HUES64 (cell line): ENCODE data around the gene FEN1.

ENCODE experiments used
- H3K27ac ChIP-seq: 2 replicates; pipeline ENCODE4 v1.7.0; 2013; ENCODE audit warnings: low read depth, low read length, inconsistent platforms
- H3K27me3 ChIP-seq: 2 replicates; pipeline ENCODE4 v1.6.1; 2013; ENCODE audit warnings: mild to moderate bottlenecking, low read length; ENCODE audit not compliant: insufficient read depth
- H3K36me3 ChIP-seq: 2 replicates; pipeline ENCODE4 v1.6.1; 2013; ENCODE audit warnings: mild to moderate bottlenecking, low read length; ENCODE audit not compliant: insufficient read depth
- H3K4me1 ChIP-seq: 2 replicates; pipeline ENCODE4 v1.6.1; 2013; ENCODE audit warnings: mild to moderate bottlenecking, low read length, moderate library complexity; ENCODE audit not compliant: insufficient read depth
- H3K4me3 ChIP-seq: 2 replicates; pipeline ENCODE4 v1.5.1; 2013; ENCODE audit warnings: mild to moderate bottlenecking, low read length, moderate library complexity
- H3K9ac ChIP-seq: 2 replicates; pipeline ENCODE4 v1.6.1; 2013; ENCODE audit warnings: mild to moderate bottlenecking, low read depth, low read length
- H3K9me3 ChIP-seq: 2 replicates; pipeline ENCODE4 v1.6.1; 2013; ENCODE audit warnings: low read depth, low read length; ENCODE audit not compliant: insufficient read depth
- WGBS: fragments of 150-250, 120-280 bp; methylation state at CpG from one replicate; pipeline ENCODE4 v1.1.7; 2013; ENCODE audit warnings: missing lambda C conversion rate; 5-methylcytosine and 5-hydroxymethylcytosine counted together

The FEN1 gene

DNA sequence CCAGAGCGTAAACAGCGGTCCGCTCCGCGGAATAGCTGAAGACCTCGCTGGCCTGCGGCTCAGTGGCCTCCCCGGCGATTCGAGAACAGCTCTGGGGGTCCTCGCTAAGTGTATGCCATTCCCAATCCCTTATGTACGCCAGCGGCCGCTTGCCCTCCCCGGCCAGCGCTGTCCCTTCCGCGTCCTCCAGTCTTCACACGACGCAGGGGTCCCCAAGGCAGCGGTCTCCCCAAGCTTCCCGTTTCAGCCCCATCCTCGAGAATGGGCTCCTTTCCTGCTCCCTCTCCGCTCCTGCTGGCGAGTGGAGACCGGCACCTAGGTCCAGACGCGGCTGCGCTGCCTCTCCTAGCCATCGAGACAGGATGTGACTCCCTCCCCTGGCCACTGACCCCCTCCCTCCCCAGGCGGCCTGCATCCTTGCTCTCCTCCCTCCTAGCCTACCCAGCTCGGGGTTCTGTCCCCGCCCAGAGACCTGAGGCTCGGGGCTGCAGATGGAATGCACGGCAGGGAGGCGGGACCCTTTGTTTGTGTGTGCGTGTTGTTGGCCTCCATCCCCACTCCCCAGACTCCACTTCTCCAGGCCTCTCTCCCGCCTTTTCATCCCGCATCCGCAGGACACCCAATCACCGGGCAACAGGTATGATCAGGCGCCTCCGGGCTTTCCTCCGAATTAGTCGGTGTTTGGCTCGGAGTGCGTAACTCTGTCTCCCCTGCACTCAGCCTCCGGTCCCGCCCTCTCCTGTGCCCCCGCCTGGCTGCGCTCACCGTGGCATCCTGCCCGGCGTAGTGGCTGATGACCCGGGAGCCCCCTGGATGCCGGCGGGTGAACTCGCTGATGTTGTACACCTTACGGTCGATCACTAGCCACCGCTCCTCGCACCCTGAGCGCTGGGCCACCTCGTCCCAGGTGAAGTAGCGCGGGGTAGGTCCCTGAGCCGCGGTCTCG is 23.4 kb downstream of the FEN1 start:
- Histone ChIP-seq H3K4me1 (peaks cover 11% of the 10 kb centered on the region), H3K27me3 (no peaks in the 10 kb centered on the region), H3K36me3 (peaks cover 29% of the 10 kb centered on the region), H3K4me3 (peak overlapping the region; percentile 86), H3K9me3 (no peaks in the 10 kb centered on the region), H3K27ac (peak overlapping the region; percentile 94), H3K9ac (peak overlapping the region; percentile 94)
- under 1% methylated on average over 65 of the region's 69 CpGs for WGBS

DNA sequence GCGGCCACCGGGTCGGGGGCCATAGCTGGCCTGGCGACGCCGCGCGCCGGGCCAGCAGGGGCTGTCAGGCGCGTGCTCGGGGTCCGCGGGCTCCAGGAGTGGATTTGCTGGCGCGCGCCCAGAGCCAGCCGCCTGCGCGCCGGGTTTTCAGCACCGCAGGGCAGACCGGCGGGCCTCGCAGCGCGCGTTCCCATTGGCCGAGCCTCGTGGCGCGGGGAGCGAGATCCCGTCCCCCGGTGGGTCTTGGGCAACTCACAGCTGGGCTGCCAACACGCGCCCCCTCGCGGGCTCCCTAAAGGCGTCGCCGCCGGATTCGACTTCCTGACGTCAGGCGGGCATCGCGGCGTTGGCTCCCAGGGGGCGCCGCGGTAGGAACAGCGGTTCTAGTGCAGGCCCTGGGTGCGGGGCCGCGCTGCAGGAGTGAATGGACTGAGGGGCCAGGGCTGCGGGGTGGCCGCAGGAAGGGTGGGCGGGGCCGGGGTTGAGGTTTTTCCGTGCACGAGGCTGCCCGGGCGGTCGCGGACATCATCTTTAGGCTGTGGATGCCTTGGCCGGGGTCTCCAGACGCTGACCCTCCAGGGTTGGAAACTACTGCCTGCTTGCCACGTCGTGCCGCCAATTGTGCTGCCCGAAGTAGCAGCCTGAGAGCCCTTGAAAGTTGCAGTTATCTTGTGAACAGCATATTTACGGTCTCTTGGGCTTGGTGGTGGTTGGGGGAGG is 24.2 kb downstream of the FEN1 start, which contains the start of gene FADS1:
Gene FADS1, minus strand, starts transcription at position 268 of the 720 bp plus-strand sequence. Its CDS starts 74 bp downstream, at position 194.
- Histone ChIP-seq H3K27me3 (no peaks in the 10 kb centered on the region), H3K36me3 (peaks cover 20% of the 10 kb centered on the region), H3K9me3 (no peaks in the 10 kb centered on the region), H3K27ac (peak within 1 kb of the TSS; percentile 94), H3K9ac (peak within 1 kb of the TSS; percentile 94), H3K4me3 (peak within 1 kb of the TSS; percentile 86), H3K4me1 (peaks cover 11% of the 10 kb centered on the region)
- WGBS = under 1% methylated on average over 73 of the region's 73 CpGs

DNA sequence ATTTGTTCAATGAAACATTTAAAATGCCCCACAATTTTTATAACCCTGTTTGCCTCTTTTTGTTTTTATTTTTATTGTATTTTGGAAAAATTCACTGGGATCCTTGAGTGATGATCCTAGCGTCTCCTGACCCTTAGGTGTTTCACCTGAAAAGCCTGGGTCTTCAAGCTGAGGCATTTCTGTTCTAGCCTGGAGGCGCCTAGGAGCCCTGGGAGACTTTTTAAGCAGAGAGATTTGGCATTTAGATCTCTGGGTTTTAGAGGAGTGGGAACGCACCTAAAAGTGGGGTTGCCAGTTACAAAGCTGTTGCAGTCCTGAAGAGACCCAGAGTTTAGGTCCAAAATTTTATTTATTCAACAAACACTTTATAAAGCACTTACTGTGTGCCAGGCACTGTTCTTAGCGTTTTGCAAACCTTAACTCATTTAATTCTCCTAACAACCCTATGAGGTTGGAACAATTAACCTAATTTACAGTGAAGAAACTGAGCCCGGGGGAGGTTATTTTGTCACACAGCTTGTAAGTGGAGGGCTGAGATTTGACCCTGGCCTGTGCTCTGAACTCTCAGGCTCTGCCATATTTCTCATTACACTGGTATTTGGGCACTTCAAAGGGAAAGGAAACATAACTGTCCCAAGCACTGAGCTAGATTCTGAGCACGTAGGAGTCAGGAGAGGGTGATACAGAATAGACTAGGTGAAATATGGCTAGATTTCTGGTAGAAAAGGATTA is 24.9 kb downstream of the FEN1 start:
- no peaks in the 10 kb centered on the region for H3K9me3 ChIP-seq
- no peaks in the 10 kb centered on the region for H3K27me3 ChIP-seq
- peaks cover 11% of the 10 kb centered on the region for H3K4me1 ChIP-seq
- H3K4me3 ChIP-seq = peak overlapping the region; percentile 86
- H3K9ac ChIP-seq = peak overlapping the region; percentile 94; the same call in 1 of the 2 replicates
- WGBS = 52% methylated on average over 6 of the region's 6 CpGs
- peak overlapping the region; percentile 94 for H3K27ac ChIP-seq
- H3K36me3 ChIP-seq = peaks cover 13% of the 10 kb centered on the region

DNA sequence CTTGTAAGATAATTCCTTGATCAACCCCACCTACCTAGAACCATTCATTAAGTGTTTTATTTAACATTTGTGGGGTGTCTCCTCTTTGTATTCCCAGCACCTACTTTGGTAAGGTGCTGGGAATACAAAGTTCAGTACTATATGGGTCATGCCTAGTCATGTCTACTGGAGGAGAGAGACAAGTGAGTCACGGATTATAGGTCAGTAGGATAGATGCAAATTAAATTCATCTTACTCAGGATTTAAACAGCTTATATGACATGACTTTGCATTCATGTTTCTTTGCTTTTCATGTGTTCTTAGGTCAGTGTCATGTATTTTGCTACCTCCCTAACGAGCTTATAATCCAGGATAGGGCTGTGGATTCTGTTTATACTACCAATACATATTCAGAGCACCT is 27.5 kb downstream of the FEN1 start:
- peaks cover 5% of the 10 kb centered on the region; the same call in 1 of the 2 replicates for H3K36me3 ChIP-seq
- H3K27ac ChIP-seq = no peak overlapping the region
- H3K4me1 ChIP-seq = peaks cover 11% of the 10 kb centered on the region
- H3K9ac ChIP-seq = no peak overlapping the region
- H3K4me3 ChIP-seq = no peak overlapping the region
- 100% methylated on average over 2 of the region's 2 CpGs for WGBS
- H3K27me3 ChIP-seq = no peaks in the 10 kb centered on the region
- H3K9me3 ChIP-seq = no peaks in the 10 kb centered on the region

DNA sequence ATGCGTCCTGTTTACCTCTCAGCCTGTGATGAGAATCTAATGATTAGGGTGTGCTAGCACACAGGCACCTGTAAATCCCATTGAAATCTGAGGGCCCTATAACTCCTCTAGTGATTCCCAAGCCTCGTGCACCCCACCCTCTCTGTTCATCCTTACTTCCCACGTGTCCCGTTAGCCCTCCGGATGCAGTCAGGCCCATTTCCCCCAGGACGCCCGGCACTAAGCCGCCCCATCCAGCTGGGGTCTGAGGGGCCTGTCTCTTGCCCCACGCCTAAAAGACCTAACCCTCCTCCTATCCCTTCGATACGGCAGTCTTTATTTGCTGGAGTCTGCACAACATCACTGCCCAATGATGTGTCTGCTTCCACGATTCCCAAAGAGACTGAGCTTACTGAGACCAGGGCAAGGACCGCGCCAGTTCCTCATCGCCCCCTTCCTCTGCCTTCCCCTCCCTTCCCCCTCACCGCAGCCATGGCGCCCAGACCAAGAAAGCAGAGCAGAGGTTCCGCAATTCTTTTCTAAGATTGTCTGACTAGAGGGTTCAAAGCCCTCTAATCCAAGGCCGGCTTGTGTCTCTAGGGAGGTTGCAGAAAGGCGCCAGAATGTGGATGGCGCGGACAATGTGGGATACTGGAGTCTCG is 34.3 kb downstream of the FEN1 start:
- WGBS = 18% methylated on average over 23 of the region's 23 CpGs
- Histone ChIP-seq H3K9ac (peak overlapping the region; percentile 97), H3K4me3 (peak overlapping the region; percentile 97), H3K27ac (peak overlapping the region; percentile 92), H3K4me1 (peaks cover 22% of the 10 kb centered on the region), H3K36me3 (peaks cover 24% of the 10 kb centered on the region), H3K27me3 (no peaks in the 10 kb centered on the region), H3K9me3 (no peaks in the 10 kb centered on the region)

DNA sequence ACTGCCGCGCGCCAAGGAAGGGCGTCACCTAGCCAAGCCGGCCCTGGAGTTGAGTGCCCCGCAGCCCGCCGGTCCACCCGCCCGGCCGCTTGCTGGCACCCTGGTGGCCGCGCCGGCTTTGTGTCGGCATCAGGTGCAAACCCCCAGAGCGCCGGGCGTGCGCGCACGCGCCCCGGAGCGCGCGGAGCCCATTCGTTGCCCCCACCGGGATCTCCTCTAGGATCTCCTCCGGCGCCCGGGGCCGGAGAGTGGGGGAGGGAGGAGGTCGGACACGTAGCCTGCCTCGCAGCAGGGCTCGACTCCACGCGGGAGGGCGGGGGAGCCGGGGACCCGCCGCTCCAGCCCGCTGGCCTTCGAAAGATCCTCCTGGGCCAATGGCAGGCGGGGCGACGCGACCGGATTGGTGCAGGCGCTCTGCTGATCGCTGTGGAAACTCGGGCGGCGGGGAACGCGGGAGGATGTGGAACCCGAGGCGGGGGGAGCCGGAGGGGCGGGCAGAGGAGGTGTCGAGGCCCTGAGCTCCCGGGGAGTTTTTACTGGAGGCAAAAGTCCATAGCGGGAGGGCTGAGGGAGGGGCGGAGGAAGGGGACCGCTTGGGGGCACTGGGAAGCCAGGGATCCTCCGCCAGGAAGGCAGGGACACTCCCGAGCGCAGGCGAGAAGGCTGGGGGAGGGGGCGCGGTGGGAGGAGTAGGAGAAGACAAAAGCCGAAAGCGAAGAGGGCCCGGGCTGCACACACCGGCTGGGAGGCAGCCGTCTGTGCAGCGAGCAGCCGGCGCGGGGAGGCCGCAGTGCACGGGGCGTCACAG is 35.1 kb downstream of the FEN1 start, which contains the start of gene FADS2:
Gene FADS2, plus strand, starts transcription at position 730 of the 808 bp plus-strand sequence. CDS start 91 bp downstream, outside the sequence.
- Histone ChIP-seq H3K9me3 (no peaks in the 10 kb centered on the region), H3K4me3 (peak within 1 kb of the TSS; percentile 97), H3K4me1 (peaks cover 25% of the 10 kb centered on the region), H3K27me3 (no peaks in the 10 kb centered on the region), H3K27ac (peak within 1 kb of the TSS; percentile 92), H3K9ac (peak within 1 kb of the TSS; percentile 97), H3K36me3 (peaks cover 31% of the 10 kb centered on the region)
- under 1% methylated on average over 83 of the region's 83 CpGs for WGBS

DNA sequence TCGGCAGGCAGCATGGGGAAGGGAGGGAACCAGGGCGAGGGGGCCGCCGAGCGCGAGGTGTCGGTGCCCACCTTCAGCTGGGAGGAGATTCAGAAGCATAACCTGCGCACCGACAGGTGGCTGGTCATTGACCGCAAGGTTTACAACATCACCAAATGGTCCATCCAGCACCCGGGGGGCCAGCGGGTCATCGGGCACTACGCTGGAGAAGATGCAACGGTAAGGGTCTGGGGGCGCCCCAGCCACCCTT is 35.6 kb downstream of the FEN1 start:
- peak overlapping the region; percentile 97 for H3K9ac ChIP-seq
- H3K27ac ChIP-seq = peak overlapping the region; percentile 92
- H3K27me3 ChIP-seq = no peaks in the 10 kb centered on the region
- H3K9me3 ChIP-seq = no peaks in the 10 kb centered on the region
- peaks cover 32% of the 10 kb centered on the region for H3K36me3 ChIP-seq
- peak overlapping the region; percentile 97 for H3K4me3 ChIP-seq
- under 1% methylated on average over 16 of the region's 16 CpGs for WGBS
- peaks cover 30% of the 10 kb centered on the region for H3K4me1 ChIP-seq

DNA sequence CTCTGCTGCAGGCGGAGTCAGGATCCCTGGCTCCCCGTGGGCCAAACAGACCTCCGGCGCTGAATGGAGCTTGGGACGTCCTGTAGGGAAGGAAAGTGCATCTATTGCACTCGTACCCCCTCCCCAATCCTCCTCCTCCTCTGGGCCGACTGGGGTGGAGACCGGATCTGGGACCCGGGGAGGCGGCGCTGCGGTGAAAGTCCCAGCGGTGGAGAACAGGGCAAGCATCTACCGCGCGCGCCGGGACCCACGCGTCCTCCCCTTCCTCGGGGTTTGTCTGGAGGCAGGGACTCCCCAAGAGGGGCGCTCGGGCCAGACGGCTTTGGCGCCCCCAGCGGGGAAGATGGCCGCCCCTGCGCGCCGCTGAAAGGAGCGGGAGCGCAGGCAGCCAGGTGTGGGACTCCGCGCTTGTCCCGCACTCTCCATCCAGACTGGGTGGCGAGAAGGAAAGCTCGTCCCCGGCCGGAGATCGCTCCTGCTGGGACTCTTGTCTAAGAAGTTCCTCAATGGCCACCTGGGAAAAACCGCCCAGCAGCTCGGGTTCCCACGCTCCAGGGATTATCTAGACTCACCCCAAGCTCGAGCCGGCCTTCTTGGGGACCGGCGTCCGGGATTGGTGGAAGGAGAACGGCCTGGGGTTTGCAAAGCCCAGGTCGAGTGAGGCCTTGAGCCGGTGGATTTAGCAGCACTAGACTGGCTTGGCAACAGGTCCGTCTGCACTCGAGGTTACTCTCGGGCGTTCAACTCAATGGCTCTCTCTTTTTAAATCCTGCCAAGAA is 36.1 kb downstream of the FEN1 start:
- Histone ChIP-seq H3K27ac (peak overlapping the region; percentile 92), H3K4me1 (peaks cover 35% of the 10 kb centered on the region), H3K9ac (peak overlapping the region; percentile 97), H3K36me3 (peaks cover 34% of the 10 kb centered on the region), H3K4me3 (peak overlapping the region; percentile 97), H3K27me3 (no peaks in the 10 kb centered on the region), H3K9me3 (no peaks in the 10 kb centered on the region)
- WGBS = under 1% methylated on average over 55 of the region's 55 CpGs

DNA sequence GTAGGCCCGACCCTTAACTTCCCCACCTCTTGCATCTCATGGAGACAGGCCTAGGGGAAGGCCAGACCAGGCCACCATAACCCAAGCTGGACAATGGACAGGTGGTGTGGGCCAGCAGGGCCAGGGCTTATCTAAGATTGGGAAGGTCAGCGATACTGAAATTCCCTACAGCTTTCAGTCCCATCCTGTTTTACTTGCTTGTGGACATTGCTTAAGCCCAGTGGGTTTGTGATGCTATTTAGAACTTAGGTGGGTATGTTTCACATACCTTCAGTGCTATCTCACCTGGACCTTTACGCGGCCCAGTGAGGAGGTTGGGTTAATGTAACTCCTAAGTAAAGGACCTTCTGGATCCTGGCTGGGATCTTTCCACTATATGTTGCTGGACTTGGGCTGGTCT is 37.1 kb downstream of the FEN1 start:
- 71% methylated on average over 4 of the region's 4 CpGs for WGBS
- H3K9ac ChIP-seq = peak overlapping the region; percentile 97; the same call in 1 of the 2 replicates

More for the DNA sequence above, 37.1 kb downstream of the FEN1 start:
- Histone ChIP-seq H3K4me3 (peak overlapping the region; percentile 97), H3K27me3 (no peaks in the 10 kb centered on the region), H3K27ac (no peak overlapping the region), H3K9me3 (no peaks in the 10 kb centered on the region), H3K4me1 (peaks cover 44% of the 10 kb centered on the region), H3K36me3 (peaks cover 34% of the 10 kb centered on the region)
